Measurements from ENCODE around the gene KLRC4. TPM values are rescaled to one million over a fixed set of nuclear protein-coding genes. Genes with fewer than 3 reads are reported as not detected.

Gene KLRC4
- total RNA-seq, 1 experiment from 2014 or later: 2.1 TPM

DNA sequence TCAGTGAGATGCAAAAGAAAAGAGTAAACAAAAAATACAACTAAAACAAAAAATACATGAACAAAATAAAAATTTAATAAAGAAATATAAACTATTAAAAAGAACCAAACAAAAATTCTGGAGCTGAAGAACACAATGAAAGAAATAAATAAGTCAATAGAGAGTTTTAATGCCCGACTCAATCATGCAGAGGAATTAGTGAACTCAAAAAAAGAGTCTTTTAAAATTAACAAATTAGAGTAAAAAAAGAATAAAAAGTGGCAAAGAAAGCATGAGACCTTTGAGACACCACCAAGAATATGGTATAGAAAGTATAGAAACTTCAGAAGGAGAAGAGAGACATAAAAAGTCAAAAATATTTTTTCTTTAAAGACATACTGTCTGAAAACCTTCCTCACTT is 46.2 kb upstream of the KLRC4 start:
- TF ChIP-seq EGR1 (IDR thresholded peaks at IDR 0.05; ENCODE audit: low read depth) (no peak), POLR2AphosphoS5 (IDR thresholded peaks at IDR 0.05; ENCODE audit: low read depth, low read length) (no peak), EZH2phosphoT487 (IDR thresholded peaks at IDR 0.05; ENCODE audit: borderline replicate concordance) (no peak), TCF7L2 (IDR thresholded peaks at IDR 0.05; ENCODE audit: borderline replicate concordance, extremely low read depth, insufficient read depth, insufficient read length) (no peak), RAD21 (IDR thresholded peaks at IDR 0.05; ENCODE audit: low read depth) (no peak), EZH2 (IDR thresholded peaks at IDR 0.05) (no peak), ZFX (IDR thresholded peaks at IDR 0.05) (no peak)
- Histone ChIP-seq H3K9ac (ENCODE audit: low read length) (no peak overlapping the region), H4K20me1 (ENCODE audit: insufficient read depth) (no peaks in the 10 kb centered on the region), H3K4me1 (ENCODE audit: control insufficient read depth in 1 of 2, insufficient read depth in 2 of 2, low read length in 2 of 2) (no peaks in the 10 kb centered on the region), H3K4me2 (ENCODE audit: low read length) (no peak overlapping the region), H3K4me3 (replicated peaks in 1 of 2; ENCODE audit: low read depth in 1 of 2, low read length in 2 of 2) (no peak overlapping the region), H3K9me2 (ENCODE audit: insufficient read depth) (no peaks in the 10 kb centered on the region), H3K27me3 (ENCODE audit: insufficient read depth, low read length) (no peaks in the 10 kb centered on the region), H3K27ac (ENCODE audit: low read depth, low read length) (no peak overlapping the region), H3K9me3 (ENCODE audit: control insufficient read depth in 1 of 2, insufficient read depth in 1 of 2, low read depth in 1 of 2, low read length in 2 of 2) (0 out of 4 replicates have a peak, but pooled peaks cover 4 to 6% of the 10 kb centered on the region in 2 experiments), H3K79me2 (ENCODE audit: insufficient read depth, low read length) (no peaks in the 10 kb centered on the region), H3K36me3 (ENCODE audit: control insufficient read depth in 1 of 2, insufficient read depth in 2 of 2, low read length in 2 of 2) (no peaks in the 10 kb centered on the region), H2AFZ (ENCODE audit: low read depth, low read length, poor library complexity, severe bottlenecking) (no peak overlapping the region)
- BruUV-seq (replicated peaks): no TSS peak
- ChIA-PET RAD21 (ENCODE audit: low non-redundant PET in 1 of 2, low total read pairs in 2 of 2, uncharacterized antibody in 2 of 2, unreplicated experiment in 2 of 2) (no interaction called here), CTCF (no interaction called here), POLR2A (no interaction called here)
- DNase-seq (ENCODE audit: low read depth, low spot score) (no peak), ATAC-seq (no peak)
- intact Hi-C loops (cut with micrococcal nuclease): loop anchor here (10.0 kb wide), 1 partner anchor 51 kb away; the partner anchor contains the start of gene KLRC4

DNA sequence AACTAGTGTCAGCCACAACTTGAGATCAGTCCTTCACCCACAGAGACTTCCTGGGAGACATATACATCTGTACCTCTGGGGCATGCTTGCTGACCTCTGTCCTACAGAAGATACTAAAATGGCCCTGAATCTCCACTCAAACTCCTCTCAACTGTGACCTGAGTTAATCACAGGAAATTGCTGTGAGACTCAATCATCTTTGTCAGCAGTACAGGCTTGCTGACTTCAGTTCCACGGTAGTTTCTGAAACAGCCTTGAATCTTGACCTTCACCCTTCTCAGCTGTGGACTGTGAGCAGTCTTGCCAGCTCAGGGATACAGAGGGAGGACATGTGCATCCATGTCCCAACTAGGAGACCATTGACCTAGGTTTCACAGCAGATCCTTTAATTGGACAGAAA is 45.0 kb upstream of the KLRC4 start:
- Histone ChIP-seq H3K9me2 (ENCODE audit: insufficient read depth) (no peaks in the 10 kb centered on the region), H3K4me2 (ENCODE audit: low read length) (no peak overlapping the region), H3K9ac (ENCODE audit: low read length) (no peak overlapping the region), H3K36me3 (ENCODE audit: control insufficient read depth in 1 of 2, insufficient read depth in 2 of 2, low read length in 2 of 2) (no peaks in the 10 kb centered on the region), H3K9me3 (ENCODE audit: control insufficient read depth in 1 of 2, insufficient read depth in 1 of 2, low read depth in 1 of 2, low read length in 2 of 2) (0 out of 4 replicates have a peak, but pooled peaks cover 4 to 6% of the 10 kb centered on the region in 2 experiments), H3K27me3 (ENCODE audit: insufficient read depth, low read length) (no peaks in the 10 kb centered on the region), H3K79me2 (ENCODE audit: insufficient read depth, low read length) (no peaks in the 10 kb centered on the region), H3K4me1 (ENCODE audit: control insufficient read depth in 1 of 2, insufficient read depth in 2 of 2, low read length in 2 of 2) (no peaks in the 10 kb centered on the region), H2AFZ (ENCODE audit: low read depth, low read length, poor library complexity, severe bottlenecking) (no peak overlapping the region), H3K27ac (ENCODE audit: low read depth, low read length) (no peak overlapping the region), H4K20me1 (ENCODE audit: insufficient read depth) (no peaks in the 10 kb centered on the region), H3K4me3 (replicated peaks in 1 of 2; ENCODE audit: low read depth in 1 of 2, low read length in 2 of 2) (no peak overlapping the region)
- no peak for TF ChIP-seq YY1 (IDR thresholded peaks at IDR 0.05; ENCODE audit: extremely low read depth, insufficient replicate concordance, low read depth, low read length)
- TF ChIP-seq, protein P1, sequence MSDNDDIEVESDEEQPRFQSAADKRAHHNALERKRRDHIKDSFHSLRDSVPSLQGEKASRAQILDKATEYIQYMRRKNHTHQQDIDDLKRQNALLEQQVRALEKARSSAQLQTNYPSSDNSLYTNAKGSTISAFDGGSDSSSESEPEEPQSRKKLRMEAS (IDR thresholded peaks at IDR 0.05): no peak
- no peak for TF ChIP-seq RAD21 (IDR thresholded peaks at IDR 0.05; ENCODE audit: low read depth)
- TF ChIP-seq ATF3 (IDR thresholded peaks at IDR 0.05): no peak
- no peak for TF ChIP-seq ZFX (IDR thresholded peaks at IDR 0.05)
- no peak for TF ChIP-seq EGR1 (IDR thresholded peaks at IDR 0.05; ENCODE audit: low read depth)
- TF ChIP-seq ZNF274 (IDR thresholded peaks at IDR 0.05; ENCODE audit: low read depth, low read length): no peak
- TF ChIP-seq, protein P2, sequence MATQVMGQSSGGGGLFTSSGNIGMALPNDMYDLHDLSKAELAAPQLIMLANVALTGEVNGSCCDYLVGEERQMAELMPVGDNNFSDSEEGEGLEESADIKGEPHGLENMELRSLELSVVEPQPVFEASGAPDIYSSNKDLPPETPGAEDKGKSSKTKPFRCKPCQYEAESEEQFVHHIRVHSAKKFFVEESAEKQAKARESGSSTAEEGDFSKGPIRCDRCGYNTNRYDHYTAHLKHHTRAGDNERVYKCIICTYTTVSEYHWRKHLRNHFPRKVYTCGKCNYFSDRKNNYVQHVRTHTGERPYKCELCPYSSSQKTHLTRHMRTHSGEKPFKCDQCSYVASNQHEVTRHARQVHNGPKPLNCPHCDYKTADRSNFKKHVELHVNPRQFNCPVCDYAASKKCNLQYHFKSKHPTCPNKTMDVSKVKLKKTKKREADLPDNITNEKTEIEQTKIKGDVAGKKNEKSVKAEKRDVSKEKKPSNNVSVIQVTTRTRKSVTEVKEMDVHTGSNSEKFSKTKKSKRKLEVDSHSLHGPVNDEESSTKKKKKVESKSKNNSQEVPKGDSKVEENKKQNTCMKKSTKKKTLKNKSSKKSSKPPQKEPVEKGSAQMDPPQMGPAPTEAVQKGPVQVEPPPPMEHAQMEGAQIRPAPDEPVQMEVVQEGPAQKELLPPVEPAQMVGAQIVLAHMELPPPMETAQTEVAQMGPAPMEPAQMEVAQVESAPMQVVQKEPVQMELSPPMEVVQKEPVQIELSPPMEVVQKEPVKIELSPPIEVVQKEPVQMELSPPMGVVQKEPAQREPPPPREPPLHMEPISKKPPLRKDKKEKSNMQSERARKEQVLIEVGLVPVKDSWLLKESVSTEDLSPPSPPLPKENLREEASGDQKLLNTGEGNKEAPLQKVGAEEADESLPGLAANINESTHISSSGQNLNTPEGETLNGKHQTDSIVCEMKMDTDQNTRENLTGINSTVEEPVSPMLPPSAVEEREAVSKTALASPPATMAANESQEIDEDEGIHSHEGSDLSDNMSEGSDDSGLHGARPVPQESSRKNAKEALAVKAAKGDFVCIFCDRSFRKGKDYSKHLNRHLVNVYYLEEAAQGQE (IDR thresholded peaks at IDR 0.05; ENCODE audit: low read depth): no peak
- TF ChIP-seq POLR2A (IDR thresholded peaks at IDR 0.05; ENCODE audit: borderline replicate concordance, extremely low read depth, insufficient read depth, insufficient read length): no peak
- no peak for TF ChIP-seq ELF1 (IDR thresholded peaks at IDR 0.05; ENCODE audit: borderline replicate concordance, low read depth)
- DNase-seq (ENCODE audit: low read depth, low spot score) (no peak), ATAC-seq (no peak)
- POLR2A ChIA-PET: no interaction called here
- RAD21 ChIA-PET (ENCODE audit: low non-redundant PET in 1 of 2, low total read pairs in 2 of 2, uncharacterized antibody in 2 of 2, unreplicated experiment in 2 of 2): no interaction called here
- intact Hi-C loops (cut with micrococcal nuclease): loop anchor here (10.0 kb wide), 1 partner anchor 50 kb away; the partner anchor contains the start of gene KLRC4
- BruUV-seq (replicated peaks): no TSS peak
- CTCF ChIA-PET: no interaction called here

All from HCT116 (cell line).